Measurements from ENCODE around the gene BRINP1.

GRCh38 chr9:119322184-119322583 is 47.1 kb downstream of the BRINP1 start:
- TF ChIP-seq CTCF (IDR thresholded peaks at IDR 0.05) (no peak), POLR2A (IDR thresholded peaks at IDR 0.05) (no peak)
